ENCODE measurements around the gene STXBP1.
A peak's percentile ranks its signal among the peaks of the same experiment; 100 is the strongest.

Gene STXBP1

GRCh38 chr9:127650518-127650917 lies 38.4 kb downstream of the STXBP1 start (continued):
- no peak for TF ChIP-seq ZNF280C (tag by site-specific recombination; IDR thresholded peaks at IDR 0.05)
- no peak for TF ChIP-seq ZNF518A (tag by site-specific recombination; conservative IDR thresholded peaks at IDR 0.05; ENCODE audit: low read depth)
- no peak for TF ChIP-seq ZNF610 (tag by site-specific recombination; IDR thresholded peaks at IDR 0.05; ENCODE audit: borderline replicate concordance)

- no peak overlapping the region for H3K27ac ChIP-seq (ENCODE audit: extremely low read depth, low read depth, low read length)
- CTCF ChIA-PET: interaction anchor here (0.6 to 1.0 kb wide), 4 partner anchors 11 to 178 kb away, joined by 3 to 8 read pairs (median 3); no protein-coding TSS in a partner anchor
- TF ChIP-seq ZNF16 (tag by site-specific recombination; IDR thresholded peaks at IDR 0.05; ENCODE audit: low read depth) (no peak), CTCF (tag by site-specific recombination; IDR thresholded peaks at IDR 0.05) (peak; percentile 50; the same call in 1 of the 2 replicates)
- POLR2A ChIA-PET: no interaction called here
- H3K4me3 ChIP-seq (ENCODE audit: low read depth, low read length): no peak overlapping the region
- H3K9me3 ChIP-seq (ENCODE audit: control insufficient read depth, insufficient read depth, low read depth, low read length): no peaks in the 10 kb centered on the region
- H3K4me1 ChIP-seq (ENCODE audit: control insufficient read depth, insufficient read depth, low read length): no peaks in the 10 kb centered on the region
- peaks cover 0 to 16% of the 10 kb centered on the region in 2 experiments; a peak in 1 of 3 replicates for H3K36me3 ChIP-seq (ENCODE audit: control insufficient read depth in 2 of 2, insufficient read depth in 1 of 2, low read length in 2 of 2)
Observed at GRCh38 chr9:127651697-127652610, 39.9 kb downstream of the STXBP1 start.

- H3K4me3 ChIP-seq (ENCODE audit: low read depth, low read length): no peak overlapping the region
- no peaks in the 10 kb centered on the region for H3K4me1 ChIP-seq (ENCODE audit: control insufficient read depth, insufficient read depth, low read length)
- CTCF ChIA-PET: interaction anchor here (0.6 to 1.0 kb wide), 3 partner anchors 12 to 51 kb away, joined by 3 to 5 read pairs (median 3); no protein-coding TSS in a partner anchor
- TF ChIP-seq ELK4 (IDR thresholded peaks at IDR 0.05; ENCODE audit: borderline replicate concordance, low read depth, low read length): no peak
- no peak for TF ChIP-seq ZNF24 (tag by site-specific recombination; IDR thresholded peaks at IDR 0.05)
- TF ChIP-seq SP3 (tag by site-specific recombination; IDR thresholded peaks at IDR 0.05): no peak
- no peak for TF ChIP-seq PRDM2 (tag by site-specific recombination; IDR thresholded peaks at IDR 0.05; ENCODE audit: borderline replicate concordance)
- TF ChIP-seq ZNF174 (tag by site-specific recombination; IDR thresholded peaks at IDR 0.05): no peak
- TF ChIP-seq ZNF16 (tag by site-specific recombination; IDR thresholded peaks at IDR 0.05; ENCODE audit: low read depth): no peak
- peaks cover 0 to 16% of the 10 kb centered on the region in 2 experiments; a peak in 1 of 3 replicates for H3K36me3 ChIP-seq (ENCODE audit: control insufficient read depth in 2 of 2, insufficient read depth in 1 of 2, low read length in 2 of 2)
- POLR2A ChIA-PET: no interaction called here
- H3K9me3 ChIP-seq (ENCODE audit: control insufficient read depth, insufficient read depth, low read depth, low read length): no peaks in the 10 kb centered on the region
- no peak overlapping the region for H3K27ac ChIP-seq (ENCODE audit: extremely low read depth, low read depth, low read length)
Observed at GRCh38 chr9:127652733-127653132, 40.7 kb downstream of the STXBP1 start.

Measured in HEK293 (cell line).